ENCODE data around the gene MACF1. TPM values are rescaled to one million over a fixed set of nuclear protein-coding genes. Genes with fewer than 3 reads are reported as not detected.

The MACF1 gene
- total RNA-seq, 1 experiment from 2014 or later: 104 TPM

- H3K4me3 Mint-ChIP-seq (ENCODE audit: unreplicated experiment): no peak overlapping the region
- H3K4me1 Mint-ChIP-seq (ENCODE audit: low read depth, unreplicated experiment): no peaks in the 10 kb centered on the region
- H3K27ac Mint-ChIP-seq (ENCODE audit: unreplicated experiment): no peak overlapping the region
- no peak overlapping the region for H3K4me3 ChIP-seq (ENCODE audit: low read depth, low read length)
- CTCF ChIA-PET: no interaction called here
- TF ChIP-seq CTCF (IDR thresholded peaks at IDR 0.05; ENCODE audit: insufficient read depth in 1 of 2, low read depth in 1 of 2, low read length in 1 of 2, severe bottlenecking in 1 of 2, unreplicated experiment in 1 of 2): no peak
- intact Hi-C loops (cut with micrococcal nuclease; ENCODE audit: unreplicated experiment): no loop called here
- no peaks in the 10 kb centered on the region for H3K36me3 ChIP-seq (ENCODE audit: control insufficient read depth, insufficient read depth, low read length)
- no peaks in the 10 kb centered on the region for H3K27me3 Mint-ChIP-seq (ENCODE audit: insufficient read depth, unreplicated experiment)
- H3K9me3 Mint-ChIP-seq (ENCODE audit: unreplicated experiment): no peaks in the 10 kb centered on the region
- H3K36me3 Mint-ChIP-seq (ENCODE audit: insufficient read depth, unreplicated experiment): peaks cover 8% of the 10 kb centered on the region
- H3K4me1 ChIP-seq: no peaks in the 10 kb centered on the region
- POLR2A ChIA-PET: no interaction called here
- H3K9me3 ChIP-seq: no peaks in the 10 kb centered on the region
- H3K27me3 ChIP-seq (replicated peaks; ENCODE audit: control insufficient read depth, insufficient read depth, low read length): no peaks in the 10 kb centered on the region
- BruUV-seq (replicated peaks): no TSS peak
- no peak for DNase-seq
These were observed 328.9 kb downstream of the MACF1 start for GRCh38 chr1:39533442-39533841.

Other genes with a start within 250 kb of the MACF1 start
- 59.4 and 68.4 TPM in 2 replicates for gene AKIRIN1, start 213.4 kb upstream of the MACF1 start, total RNA-seq (2022)
- gene NDUFS5, start 178.3 kb upstream of the MACF1 start, total RNA-seq (2022): 176 and 192 TPM in 2 replicates

Data from Caco-2 (cell line).